Caki2 (cell line): ENCODE results near the gene SLC23A1. TPM values are rescaled to one million over a fixed set of nuclear protein-coding genes. Genes with fewer than 3 reads are reported as not detected.

Experiments used
- DNase-seq: peaks from one replicate; pipeline ENCODE4 v3.0.0-alpha.2; 2015; ENCODE audit warnings: low read depth
- in situ Hi-C: cut with HindIII; loops from 2 replicates; pipeline ENCODE4 v1.10.0; 2016; ENCODE audit warnings: low sequenced_read_pairs, low pct_unique_long_range_greater_than_20kb, mixed read lengths
- total RNA-seq: library from RNA; depleted of rRNA; stranded (reverse); fragments of >200 nt; shearing (Covaris generic); gene quantifications from 2 replicates; pipeline ENCODE4 v1.2.3, GENCODE V29; 2014; ENCODE audit warnings: low replicate concordance; rRNA removed

The SLC23A1 gene
- 0.06 and 3.9 TPM in 2 replicates for total RNA-seq

- DNase-seq, result peak; percentile 54
- in situ Hi-C loops, result no loop called here
Measured at GRCh38 chr5:139383275-139383992, at the start of gene SLC23A1. SLC23A1 (minus strand) TSS chr5:139383297; CDS start chr5:139383253, 44 bp downstream.

GRCh38 chr5:139431706-139432105 is 48.6 kb upstream of the SLC23A1 start:
- in situ Hi-C loops, result no loop called here
- DNase-seq, result no peak

- in situ Hi-C loops, result no loop called here
- no peak for DNase-seq
Measured at GRCh38 chr5:139430015-139430414, 46.9 kb upstream of the SLC23A1 start.

GRCh38 chr5:139426203-139426885 is 43.2 kb upstream of the SLC23A1 start:
- in situ Hi-C loops, result no loop called here
- no peak for DNase-seq

GRCh38 chr5:139425497-139425896 is 42.4 kb upstream of the SLC23A1 start:
- in situ Hi-C loops, result no loop called here
- DNase-seq, result no peak

GRCh38 chr5:139422307-139422893 is 39.3 kb upstream of the SLC23A1 start:
- DNase-seq, result peak; percentile 43
- in situ Hi-C loops, result loop anchor here (25.0 kb wide), 1 partner anchor 90 kb away; no protein-coding TSS in a partner anchor

- in situ Hi-C loops, result loop anchor here (25.0 kb wide), 1 partner anchor 93 kb away; no protein-coding TSS in a partner anchor
- no peak for DNase-seq
Measured at GRCh38 chr5:139419226-139420192, 36.4 kb upstream of the SLC23A1 start.

GRCh38 chr5:139418793-139419192 is 35.7 kb upstream of the SLC23A1 start:
- DNase-seq, result no peak
- in situ Hi-C loops, result loop anchor here (25.0 kb wide), 1 partner anchor 94 kb away; no protein-coding TSS in a partner anchor

GRCh38 chr5:139417214-139417613 is 34.1 kb upstream of the SLC23A1 start:
- peak; percentile 14 for DNase-seq
- in situ Hi-C loops, result loop anchor here (25.0 kb wide), 1 partner anchor 95 kb away; no protein-coding TSS in a partner anchor

GRCh38 chr5:139416651-139417050 is 33.6 kb upstream of the SLC23A1 start:
- in situ Hi-C loops, result loop anchor here (25.0 kb wide), 1 partner anchor 96 kb away; no protein-coding TSS in a partner anchor
- no peak for DNase-seq

- DNase-seq, result no peak
- in situ Hi-C loops, result loop anchor here (25.0 kb wide), 1 partner anchor 96 kb away; no protein-coding TSS in a partner anchor
Measured at GRCh38 chr5:139415869-139416268, 32.8 kb upstream of the SLC23A1 start.

- DNase-seq, result no peak
- in situ Hi-C loops, result loop anchor here (25.0 kb wide), 1 partner anchor 97 kb away; no protein-coding TSS in a partner anchor
Measured at GRCh38 chr5:139415221-139415861, 32.2 kb upstream of the SLC23A1 start.

- in situ Hi-C loops, result loop anchor here (25.0 kb wide), 1 partner anchor 98 kb away; no protein-coding TSS in a partner anchor
- DNase-seq, result no peak
Measured at GRCh38 chr5:139414581-139415130, 31.6 kb upstream of the SLC23A1 start.

GRCh38 chr5:139413963-139414362 is 30.9 kb upstream of the SLC23A1 start:
- DNase-seq, result no peak
- in situ Hi-C loops, result loop anchor here (25.0 kb wide), 1 partner anchor 98 kb away; no protein-coding TSS in a partner anchor

GRCh38 chr5:139413153-139413552 is 30.1 kb upstream of the SLC23A1 start:
- no peak for DNase-seq
- in situ Hi-C loops, result loop anchor here (25.0 kb wide), 1 partner anchor 99 kb away; no protein-coding TSS in a partner anchor

- in situ Hi-C loops, result loop anchor here (25.0 kb wide), 1 partner anchor 101 kb away; no protein-coding TSS in a partner anchor
Measured at GRCh38 chr5:139410993-139411828, 28.1 kb upstream of the SLC23A1 start.

More at GRCh38 chr5:139410993-139411828, 28.1 kb upstream of the SLC23A1 start:
- no peak for DNase-seq
